HTR-8/SVneo (cell line): Measurements from ENCODE around the gene MRC1.

Experiments
- DNase-seq: peaks from one replicate; pipeline ENCODE4 v3.0.0; 2011; ENCODE audit warnings: low spot score, mixed read lengths; ENCODE audit not compliant: insufficient read length
- FAIRE-seq: peaks from 2 replicates; lab custom pipeline; 2011; peaks lifted over from hg19 to GRCh38; lab: Jason Lieb, UNC

Gene MRC1

DNA sequence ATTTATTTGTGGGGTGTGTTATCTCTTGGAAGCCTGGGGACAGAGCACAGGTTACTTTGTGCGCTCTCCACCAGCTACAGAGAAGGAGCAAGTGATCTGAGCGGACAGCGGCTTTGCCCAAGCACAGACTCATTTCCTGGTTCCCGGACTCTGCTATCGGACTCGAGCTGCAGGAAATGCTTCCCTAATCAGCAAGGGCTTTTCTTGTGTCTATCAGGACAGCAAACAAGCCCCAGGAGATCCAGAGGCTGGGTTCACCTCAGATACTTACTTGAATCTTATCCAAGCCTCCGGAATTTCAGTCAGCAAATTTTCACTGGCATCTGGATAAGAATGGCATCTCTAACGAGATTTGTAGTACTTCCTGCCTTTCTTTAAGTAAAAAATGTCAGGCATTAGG is 27.8 kb downstream of the MRC1 start:
- peak; percentile 42 for DNase-seq
- FAIRE-seq, result no peak

DNA sequence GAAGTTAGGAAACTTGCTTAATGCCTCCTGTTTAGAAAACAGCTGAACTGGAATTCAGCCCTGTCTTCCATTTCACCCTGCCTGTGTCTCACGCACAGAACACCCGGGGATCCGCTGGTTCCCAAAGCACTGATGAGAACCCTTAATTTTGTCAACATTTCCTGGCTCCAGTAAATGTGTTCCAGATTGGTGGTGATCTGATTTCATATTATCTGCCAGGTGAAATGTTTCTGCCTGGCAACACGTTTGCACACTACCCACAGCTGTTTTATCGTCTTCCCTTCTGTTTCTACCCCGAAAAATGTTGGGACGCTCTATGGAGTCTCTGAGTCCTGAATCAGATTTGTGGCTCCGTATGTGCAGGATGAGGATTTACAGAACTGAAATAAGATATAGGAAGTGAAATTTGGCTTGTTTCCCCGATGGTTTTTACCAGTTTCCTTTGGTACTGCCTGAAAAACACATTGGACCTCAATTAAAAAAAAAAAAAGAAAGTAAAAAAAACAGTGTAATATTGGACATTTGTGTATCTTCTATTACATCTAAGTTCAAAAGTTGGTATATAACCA is 29.0 kb downstream of the MRC1 start:
- no peak for FAIRE-seq
- DNase-seq, result no peak

DNA sequence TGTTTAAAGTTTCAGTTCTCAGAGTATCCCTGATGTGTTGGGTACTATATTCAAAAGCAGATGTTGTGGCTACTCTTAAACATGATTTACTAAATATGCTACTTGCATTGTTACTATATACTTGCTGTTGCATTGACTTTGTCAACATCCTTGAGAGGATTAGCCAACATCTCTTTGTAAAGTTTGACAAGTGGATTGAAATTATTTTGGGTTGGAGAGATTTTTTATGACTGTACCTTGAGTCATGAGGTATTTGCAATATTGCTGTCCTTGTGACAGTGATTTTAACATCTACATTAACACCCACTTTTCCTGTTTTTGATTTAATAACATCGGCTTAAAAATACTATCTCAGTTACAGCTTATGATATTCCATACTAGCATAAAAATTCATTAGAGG is 31.9 kb downstream of the MRC1 start:
- FAIRE-seq (no peak), DNase-seq (no peak)

DNA sequence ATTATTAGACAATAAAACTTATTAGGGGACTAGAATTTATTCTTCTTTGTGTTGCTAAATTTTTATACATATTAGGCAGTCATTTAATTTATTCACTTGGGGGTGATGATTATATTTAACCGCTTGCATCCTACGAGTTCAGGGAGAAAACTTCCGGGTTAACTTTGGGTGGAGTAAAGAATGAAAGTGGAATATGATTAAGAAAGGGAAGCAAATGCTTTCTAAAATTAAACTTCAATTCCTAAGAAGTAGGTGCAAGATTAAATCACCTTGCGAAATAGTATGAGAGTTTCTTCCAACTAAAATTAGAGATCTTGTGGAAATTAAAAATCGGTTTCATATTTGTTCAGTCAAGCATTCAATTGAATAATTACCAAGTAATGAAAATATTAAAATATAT is 33.5 kb downstream of the MRC1 start:
- DNase-seq (no peak), FAIRE-seq (no peak)

- DNase-seq, result no peak
- FAIRE-seq, result no peak
These were observed 38.6 kb downstream of the MRC1 start for GRCh38 chr10:17847585-17848296.

- no peak for DNase-seq
- FAIRE-seq, result no peak
These were observed 39.5 kb downstream of the MRC1 start for GRCh38 chr10:17848646-17849045.

DNA sequence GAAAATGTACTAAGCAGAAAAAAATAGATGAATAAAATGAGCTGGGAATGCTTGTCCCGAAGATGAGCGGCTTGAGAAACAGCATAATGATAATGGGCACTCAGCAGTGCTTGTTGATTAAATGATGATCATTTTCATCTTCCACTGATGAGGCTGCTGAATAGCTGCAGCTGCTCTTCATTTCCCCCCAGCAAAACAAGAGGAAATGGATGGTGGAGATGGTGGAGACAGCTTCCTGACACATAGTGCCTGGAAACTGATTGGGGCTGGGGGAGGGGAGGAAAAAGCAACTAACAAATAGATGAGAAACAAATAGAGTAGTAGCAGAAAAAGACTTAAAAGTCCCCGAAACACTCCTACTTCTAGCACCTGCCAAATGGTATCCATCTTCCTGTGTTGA is 41.4 kb downstream of the MRC1 start:
- FAIRE-seq (no peak), DNase-seq (no peak)

DNA sequence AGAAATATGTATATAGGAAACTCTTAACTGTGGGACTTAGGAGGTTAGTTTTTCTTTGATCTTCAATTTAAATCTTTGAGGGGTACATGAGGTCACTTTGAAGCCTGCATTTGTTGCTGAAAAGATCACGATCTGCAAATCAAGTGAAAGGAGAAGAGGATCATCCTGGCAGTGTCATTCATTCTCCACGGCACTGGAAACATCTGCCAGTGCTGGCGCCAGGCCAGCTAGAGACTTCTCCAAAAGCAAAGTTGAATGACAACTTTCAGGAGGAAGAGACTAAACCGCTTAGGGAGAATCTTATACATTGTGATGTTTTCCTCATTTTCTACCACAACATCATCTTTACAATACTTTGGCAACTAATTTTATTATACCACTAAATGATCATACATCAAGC is 42.5 kb downstream of the MRC1 start:
- FAIRE-seq, result no peak
- no peak for DNase-seq

GRCh38 chr10:17854044-17854652 is 45.0 kb downstream of the MRC1 start:
- FAIRE-seq (no peak), DNase-seq (no peak)

DNA sequence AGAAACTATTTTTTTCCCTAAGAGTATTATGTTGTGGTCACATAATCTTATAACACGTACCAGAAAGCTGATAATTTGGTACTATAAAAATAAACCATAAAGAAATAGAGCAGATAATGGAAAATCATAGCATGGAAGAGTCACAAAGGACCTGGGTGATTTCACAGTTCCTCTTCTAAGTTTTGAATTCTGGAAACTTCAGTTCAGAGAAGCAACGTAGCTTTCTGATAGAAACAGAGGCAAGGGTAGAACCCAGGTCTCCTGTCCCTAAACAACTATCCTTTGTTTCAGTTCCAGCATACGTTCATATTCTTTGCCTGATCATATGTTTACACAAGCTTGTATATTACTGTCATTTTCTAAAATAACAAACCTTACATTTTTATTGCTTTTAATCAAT is 47.9 kb downstream of the MRC1 start:
- FAIRE-seq, result no peak
- no peak for DNase-seq

DNA sequence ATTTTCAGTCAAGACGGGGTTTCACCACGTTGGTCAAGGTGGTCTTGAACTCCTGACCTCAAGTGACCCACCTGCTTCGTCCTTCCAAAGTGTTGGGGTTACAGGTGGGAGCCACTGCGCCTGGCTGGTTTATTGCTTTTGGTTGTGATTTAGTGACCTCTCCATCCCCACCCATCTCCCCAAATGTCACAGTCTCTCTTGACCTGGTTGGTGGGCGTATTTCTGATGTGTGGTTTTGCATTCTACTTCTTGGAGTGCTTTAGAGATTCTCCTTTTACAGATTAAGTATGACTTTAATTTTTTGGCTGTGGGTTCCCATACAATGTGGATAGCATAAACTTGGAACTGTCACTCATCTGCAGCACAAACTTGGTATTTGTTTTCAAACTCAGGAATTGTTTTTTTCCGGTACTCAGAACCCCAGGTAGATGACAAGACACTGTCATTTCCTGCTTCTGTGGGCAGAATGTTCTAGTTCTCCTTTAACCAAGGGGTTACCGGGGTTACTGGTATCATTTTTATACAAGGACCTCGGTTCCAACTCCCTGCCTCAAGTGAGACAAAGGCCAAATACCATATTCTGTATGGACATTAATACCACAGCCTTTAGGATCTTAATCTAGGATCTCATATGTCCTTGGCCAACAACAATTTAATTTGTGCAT is 50.5 kb downstream of the MRC1 start:
- FAIRE-seq (no peak), DNase-seq (no peak)

DNA sequence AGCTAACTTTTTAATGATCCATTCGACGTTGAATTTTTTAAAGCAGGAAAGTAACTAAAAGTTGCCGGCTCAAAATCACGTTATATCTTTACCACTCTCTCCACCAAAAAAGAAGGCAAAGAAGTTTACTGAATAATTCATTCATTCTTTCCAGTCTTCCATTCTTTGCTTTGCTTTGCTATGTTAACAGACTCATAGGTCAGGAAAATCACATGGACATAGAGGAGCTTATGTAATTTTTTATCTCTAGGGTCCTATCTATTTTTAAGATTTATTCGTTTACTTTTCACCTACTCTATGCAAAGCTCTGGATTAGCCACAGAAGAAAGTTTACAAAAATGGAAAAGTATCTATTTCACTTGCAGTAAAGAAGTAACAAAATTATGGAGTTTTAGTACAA is 52.6 kb downstream of the MRC1 start:
- FAIRE-seq (no peak), DNase-seq (no peak)

DNA sequence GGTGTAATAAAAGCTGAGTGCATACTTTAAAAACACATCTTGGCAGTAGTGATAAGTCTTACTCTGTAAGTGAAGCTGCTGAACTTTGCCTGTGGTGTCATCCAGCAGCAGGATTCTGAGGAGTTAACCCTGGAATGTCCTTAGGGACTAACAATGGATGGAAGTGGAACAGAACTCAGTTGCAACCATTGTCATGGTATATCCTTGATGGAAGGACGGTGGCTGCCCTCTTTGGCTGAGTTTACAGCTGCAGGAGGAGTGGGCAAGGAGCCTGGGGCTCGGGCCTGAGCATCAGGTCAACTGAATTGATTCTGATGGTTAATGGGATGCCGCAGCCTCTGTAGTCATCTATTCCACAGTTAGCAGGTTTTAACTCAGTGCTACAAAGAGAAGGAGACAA is 56.2 kb downstream of the MRC1 start:
- DNase-seq (no peak), FAIRE-seq (no peak)

DNA sequence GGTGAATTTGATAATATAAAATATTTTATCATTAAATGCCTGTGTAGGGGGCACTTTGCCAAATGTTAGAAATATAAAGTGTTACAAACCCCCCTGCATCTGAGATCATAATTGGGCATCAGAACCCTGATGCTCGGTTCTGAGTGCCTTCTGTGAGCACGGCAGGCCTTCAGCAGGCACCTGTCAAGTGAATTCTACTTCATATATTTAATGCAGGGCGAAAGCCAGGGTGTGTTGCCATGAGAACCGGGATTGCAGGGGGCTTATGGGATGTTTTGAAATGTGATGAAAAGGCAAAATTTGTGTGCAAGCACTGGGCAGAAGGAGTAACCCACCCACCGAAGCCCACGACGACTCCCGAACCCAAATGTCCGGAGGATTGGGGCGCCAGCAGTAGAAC is 57.2 kb downstream of the MRC1 start:
- FAIRE-seq (no peak), DNase-seq (no peak)

DNA sequence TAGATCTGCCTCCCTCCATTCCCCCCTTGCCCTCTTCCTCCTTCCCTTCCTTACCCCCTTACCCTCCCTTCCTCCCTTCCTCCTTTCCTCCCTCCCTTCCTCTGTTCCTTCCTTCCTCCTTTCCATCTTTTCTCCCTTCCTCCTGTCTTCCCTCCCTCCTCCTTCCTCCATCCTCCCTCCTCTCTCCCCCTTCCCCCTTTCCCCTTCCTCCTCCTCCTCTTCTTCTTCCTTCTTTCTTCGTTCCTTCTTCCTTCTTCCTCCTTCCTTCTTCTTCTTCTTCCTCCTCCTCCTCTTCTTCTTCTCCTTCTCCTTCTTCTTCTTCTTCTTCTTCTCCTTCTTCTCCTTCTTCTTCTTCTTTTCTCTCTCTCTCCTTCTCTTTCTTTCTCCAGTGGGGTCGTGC is 57.9 kb downstream of the MRC1 start:
- DNase-seq (no peak), FAIRE-seq (no peak)

DNA sequence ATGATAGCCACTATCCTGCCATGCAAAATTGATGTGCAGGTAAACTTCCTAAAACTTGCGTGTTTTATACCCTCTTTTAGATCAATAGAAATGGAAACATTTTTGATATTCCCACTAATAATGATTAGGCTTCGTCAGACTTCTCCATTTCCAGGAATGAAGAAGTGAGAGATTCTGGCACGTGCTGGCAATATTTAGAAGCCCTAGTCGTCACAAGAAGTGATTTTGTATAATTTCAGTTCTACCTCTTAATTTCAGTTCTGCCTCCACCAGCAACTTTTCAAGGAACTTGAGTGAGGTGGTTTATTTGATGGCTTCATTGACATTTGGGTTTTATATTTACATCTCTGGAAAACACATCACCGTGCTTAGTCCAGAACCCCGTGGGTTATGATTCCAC is 61.9 kb downstream of the MRC1 start:
- FAIRE-seq (no peak), DNase-seq (no peak)

DNA sequence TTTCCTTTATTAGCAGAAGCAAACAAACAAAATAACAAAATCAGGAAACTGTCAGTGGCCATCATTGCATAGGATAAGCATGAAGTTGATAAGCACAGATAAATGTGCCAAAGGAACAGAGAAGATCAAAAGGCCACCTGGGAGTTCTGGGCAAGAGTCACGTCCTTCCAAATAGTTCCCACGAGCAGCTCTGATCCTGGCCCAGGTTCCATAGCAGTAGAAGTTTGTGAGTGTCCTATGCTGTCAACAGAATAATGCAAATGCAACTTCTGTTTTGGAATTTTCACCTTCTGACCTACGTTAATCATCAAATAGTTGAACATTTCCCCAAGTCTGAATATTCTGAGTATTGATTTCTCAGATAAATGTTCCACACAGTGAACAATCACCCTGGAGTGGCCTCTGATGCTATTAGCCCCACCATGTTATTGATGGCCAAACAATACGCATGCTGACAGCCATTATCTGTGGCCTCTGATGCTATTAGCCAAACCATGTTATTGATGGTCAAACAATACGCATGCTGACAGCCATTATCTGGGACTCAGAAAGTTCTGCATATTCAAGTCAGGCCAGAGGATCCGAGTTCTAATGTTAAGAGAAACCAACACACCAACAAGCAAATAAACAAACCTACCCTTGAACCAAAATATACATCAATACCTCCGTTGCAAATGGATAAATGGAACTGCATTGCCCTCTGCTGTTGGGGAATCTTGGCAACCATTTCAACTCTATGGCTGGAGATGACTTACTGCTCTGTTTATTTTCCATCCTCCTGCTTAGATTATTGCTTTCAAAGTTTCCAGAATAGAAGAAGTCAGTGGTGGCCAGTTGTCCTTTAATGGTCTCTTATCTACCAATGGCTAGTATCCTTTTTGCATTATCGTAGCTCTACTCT is 63.3 kb downstream of the MRC1 start:
- DNase-seq, result peak; percentile 10
- no peak for FAIRE-seq

GRCh38 chr10:17873946-17874345 is 64.8 kb downstream of the MRC1 start:
- DNase-seq (no peak), FAIRE-seq (no peak)

DNA sequence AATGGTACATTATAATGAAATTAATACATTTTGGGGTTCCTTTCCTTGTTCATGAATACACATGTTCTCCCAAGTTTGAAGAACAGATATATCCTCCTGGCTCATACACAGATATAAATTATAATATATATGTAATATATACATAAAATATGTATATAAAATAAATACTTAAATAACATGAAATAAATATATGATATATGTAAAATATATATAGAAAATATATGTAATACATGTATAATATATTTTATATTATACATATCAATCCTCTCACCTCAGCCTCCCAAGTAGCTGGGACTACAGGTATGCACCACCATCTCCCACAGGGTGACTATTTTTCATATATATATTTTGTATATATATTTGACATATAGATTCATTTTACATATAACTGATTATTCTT is 68.0 kb downstream of the MRC1 start:
- FAIRE-seq (no peak), DNase-seq (no peak)

DNA sequence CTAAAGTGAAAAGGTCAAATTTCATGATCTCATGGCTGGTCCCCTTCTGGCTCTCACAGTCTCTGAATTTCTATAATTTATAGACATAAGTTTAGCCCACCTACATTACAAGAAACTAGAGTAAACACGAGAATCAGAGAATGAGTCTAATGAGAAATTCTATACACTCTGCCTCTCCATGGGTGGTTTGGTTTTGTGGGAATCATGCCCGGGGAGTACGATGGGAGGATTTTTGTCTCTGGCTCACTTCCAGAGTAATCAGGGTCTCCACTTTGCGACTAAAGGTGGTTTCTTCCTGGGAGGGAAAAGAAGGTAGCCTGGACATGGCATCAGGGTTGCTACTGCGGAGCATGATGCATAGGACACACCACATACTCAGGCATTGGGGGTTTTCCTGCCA is 69.7 kb downstream of the MRC1 start:
- no peak for FAIRE-seq

More for the DNA sequence above, 69.7 kb downstream of the MRC1 start:
- no peak for DNase-seq
